ENCODE data around the gene NISCH.
A peak's percentile ranks its signal among the peaks of the same experiment; 100 is the strongest.

Gene NISCH

GRCh38 chr3:52455283-52456168, at the start of gene NISCH:
TSS of gene NISCH (plus strand) at chr3:52455604. CDS start at chr3:52455642, 38 bp downstream.
- DNase-seq = peak; percentile 78

- no peak for DNase-seq
Measured at GRCh38 chr3:52406231-52406661, 49.2 kb upstream of the NISCH start.

- no peak for DNase-seq
Measured at GRCh38 chr3:52406791-52407510, 48.5 kb upstream of the NISCH start.

- no peak for DNase-seq
Measured at GRCh38 chr3:52407779-52408178, 47.6 kb upstream of the NISCH start.

GRCh38 chr3:52408466-52408865, 46.9 kb upstream of the NISCH start:
- DNase-seq = no peak

- no peak for DNase-seq
Measured at GRCh38 chr3:52415800-52416199, 39.6 kb upstream of the NISCH start.

- DNase-seq = no peak
Measured at GRCh38 chr3:52420388-52420787, 35.0 kb upstream of the NISCH start.

- no peak for DNase-seq
Measured at GRCh38 chr3:52422669-52423068, 32.7 kb upstream of the NISCH start.

GRCh38 chr3:52423173-52423572, 32.2 kb upstream of the NISCH start:
- DNase-seq = no peak

- DNase-seq = peak; percentile 69
Measured at GRCh38 chr3:52428151-52429005, 27.0 kb upstream of the NISCH start.

- no peak for DNase-seq
Measured at GRCh38 chr3:52429031-52429430, 26.4 kb upstream of the NISCH start.

GRCh38 chr3:52429779-52430415, 25.5 kb upstream of the NISCH start:
- no peak for DNase-seq

- DNase-seq = no peak
Measured at GRCh38 chr3:52430416-52430810, 25.0 kb upstream of the NISCH start.

GRCh38 chr3:52431459-52432223, 23.8 kb upstream of the NISCH start:
- no peak for DNase-seq

GRCh38 chr3:52432225-52432624, 23.2 kb upstream of the NISCH start:
- DNase-seq = no peak

- DNase-seq = no peak
Measured at GRCh38 chr3:52432691-52433141, 22.7 kb upstream of the NISCH start.

- peak; percentile 59 for DNase-seq
Measured at GRCh38 chr3:52433328-52433995, 21.9 kb upstream of the NISCH start.

- no peak for DNase-seq
Measured at GRCh38 chr3:52433996-52434479, 21.4 kb upstream of the NISCH start.

GRCh38 chr3:52434491-52435115, 20.8 kb upstream of the NISCH start:
- peak; percentile 4 for DNase-seq

Data from retina (tissue), 1 donor.